GM10266 (cell line): ENCODE results near the gene TPST2.
A peak's percentile ranks its signal among the peaks of the same experiment; 100 is the strongest.
"Not testable (repeated sequence)": the region's sequence is repeated elsewhere in the genome, so short reads cannot be mapped to it uniquely, and the experiment has no call there.

ENCODE experiments used
- DNase-seq: peaks from one replicate; pipeline ENCODE4 v3.0.0; 2012; ENCODE audit errors: extremely low spot score
- TF ChIP-seq, protein P1 (sequence below): IDR thresholded peaks from 2 replicates; pipeline ENCODE4 v1.5.1; 2012; ENCODE audit warnings: mild to moderate bottlenecking, low read depth; ENCODE audit not compliant: control insufficient read depth, insufficient read depth; ENCODE audit errors: missing control alignments

TPST2 gene

DNA sequence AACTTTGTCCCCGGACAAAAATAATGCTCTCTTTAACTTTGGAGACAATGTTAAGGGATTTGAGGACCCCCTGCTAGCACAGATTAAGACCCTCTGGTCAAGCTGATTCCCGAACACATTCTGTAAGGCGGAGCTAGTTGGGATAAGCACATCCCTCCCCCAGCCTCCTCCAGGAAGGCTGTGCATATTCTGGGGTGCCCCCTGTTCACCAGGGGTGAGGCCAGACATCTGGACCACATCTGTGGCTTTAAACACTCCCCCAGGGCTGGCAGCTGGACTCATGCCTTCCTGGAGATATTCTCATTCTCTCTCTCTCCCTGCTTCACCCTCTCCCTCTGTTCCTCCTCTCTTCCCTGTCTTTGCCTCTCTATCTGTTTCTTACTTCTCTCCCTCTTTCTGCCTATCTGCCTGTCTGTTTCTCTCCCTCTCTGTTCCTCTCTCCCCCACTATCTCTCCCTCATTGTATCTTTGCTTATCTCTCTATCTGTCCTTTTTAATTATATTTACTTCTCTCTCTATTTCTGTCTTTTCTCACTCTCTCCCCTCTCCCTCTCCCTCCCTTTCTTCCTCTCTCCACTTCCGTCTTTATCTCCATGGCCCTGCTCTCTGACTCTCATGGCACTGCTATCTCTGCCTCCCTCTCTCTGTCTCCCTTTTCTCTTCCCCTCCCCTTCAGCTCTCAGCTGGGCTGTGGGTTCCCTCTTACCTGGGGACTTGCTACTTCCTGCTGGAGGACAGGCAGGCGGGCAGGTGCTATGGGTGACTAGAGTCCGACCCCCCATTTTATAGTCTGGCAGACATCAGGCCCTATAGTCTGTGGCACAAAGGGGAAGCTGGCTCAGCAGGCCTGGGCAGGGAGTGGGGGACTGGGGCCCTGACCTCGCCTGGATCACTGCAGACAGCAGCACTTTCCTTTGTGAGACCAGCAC lies 27.6 kb upstream of the TPST2 start, which contains the start of gene CRYBB1:
Gene CRYBB1, minus strand, starts transcription at position 757 of the 929 bp plus-strand sequence. CDS start 1,708 bp downstream, outside the sequence.
- no peak for DNase-seq
- TF ChIP-seq, protein P1, sequence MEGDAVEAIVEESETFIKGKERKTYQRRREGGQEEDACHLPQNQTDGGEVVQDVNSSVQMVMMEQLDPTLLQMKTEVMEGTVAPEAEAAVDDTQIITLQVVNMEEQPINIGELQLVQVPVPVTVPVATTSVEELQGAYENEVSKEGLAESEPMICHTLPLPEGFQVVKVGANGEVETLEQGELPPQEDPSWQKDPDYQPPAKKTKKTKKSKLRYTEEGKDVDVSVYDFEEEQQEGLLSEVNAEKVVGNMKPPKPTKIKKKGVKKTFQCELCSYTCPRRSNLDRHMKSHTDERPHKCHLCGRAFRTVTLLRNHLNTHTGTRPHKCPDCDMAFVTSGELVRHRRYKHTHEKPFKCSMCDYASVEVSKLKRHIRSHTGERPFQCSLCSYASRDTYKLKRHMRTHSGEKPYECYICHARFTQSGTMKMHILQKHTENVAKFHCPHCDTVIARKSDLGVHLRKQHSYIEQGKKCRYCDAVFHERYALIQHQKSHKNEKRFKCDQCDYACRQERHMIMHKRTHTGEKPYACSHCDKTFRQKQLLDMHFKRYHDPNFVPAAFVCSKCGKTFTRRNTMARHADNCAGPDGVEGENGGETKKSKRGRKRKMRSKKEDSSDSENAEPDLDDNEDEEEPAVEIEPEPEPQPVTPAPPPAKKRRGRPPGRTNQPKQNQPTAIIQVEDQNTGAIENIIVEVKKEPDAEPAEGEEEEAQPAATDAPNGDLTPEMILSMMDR: no peak

DNA sequence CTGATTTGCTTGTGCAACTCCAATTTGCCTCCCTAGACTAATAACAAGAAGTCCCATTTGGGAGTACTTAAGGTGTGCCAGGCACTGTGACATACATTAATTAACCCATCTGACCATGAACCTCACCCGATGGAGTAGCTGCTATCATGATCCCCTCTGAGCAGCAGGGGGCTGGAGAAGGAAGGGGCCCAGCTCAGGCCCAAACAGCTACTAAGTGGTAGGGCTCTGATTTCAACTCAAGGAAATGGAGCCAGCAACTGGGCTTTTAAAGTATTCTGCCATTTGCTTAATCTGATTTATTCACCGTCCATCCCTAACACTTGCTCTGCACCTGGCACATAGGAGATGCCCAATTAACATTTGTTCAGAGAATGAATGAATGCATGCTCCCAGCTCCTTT lies 26.7 kb upstream of the TPST2 start:
- TF ChIP-seq, protein P1: no peak
- DNase-seq: no peak

DNA sequence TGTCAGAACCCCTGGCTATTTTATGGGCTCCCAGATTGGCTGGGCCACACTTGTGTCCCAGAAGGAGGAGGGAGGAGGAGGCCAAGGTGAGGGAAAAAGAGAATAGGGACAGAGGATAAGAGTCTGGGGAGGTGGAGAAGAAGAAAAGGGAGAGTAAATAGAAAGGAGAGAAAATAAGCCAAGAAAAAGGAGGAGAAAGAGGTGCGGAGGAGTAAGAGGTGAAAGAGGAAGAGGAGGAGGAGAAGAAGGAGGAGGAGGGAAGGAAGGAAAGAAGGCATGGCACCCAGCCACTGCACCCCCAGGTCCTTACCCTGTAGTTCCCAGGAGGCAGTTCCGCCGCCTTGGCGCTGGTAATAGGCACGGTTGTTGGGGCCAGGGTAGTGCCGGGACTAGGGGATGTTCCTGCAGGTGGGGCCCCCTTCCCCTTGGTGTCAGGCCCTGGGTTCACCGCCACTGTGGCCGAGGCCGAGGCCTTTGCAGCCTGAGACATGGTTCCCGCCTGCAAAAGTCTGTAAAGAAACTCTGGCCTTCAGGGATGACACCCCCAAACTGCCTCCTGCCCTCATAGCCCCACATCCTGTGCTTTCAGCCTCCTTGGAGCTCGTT lies 26.0 kb upstream of the TPST2 start:
- DNase-seq: no peak
- TF ChIP-seq, protein P1: no peak

DNA sequence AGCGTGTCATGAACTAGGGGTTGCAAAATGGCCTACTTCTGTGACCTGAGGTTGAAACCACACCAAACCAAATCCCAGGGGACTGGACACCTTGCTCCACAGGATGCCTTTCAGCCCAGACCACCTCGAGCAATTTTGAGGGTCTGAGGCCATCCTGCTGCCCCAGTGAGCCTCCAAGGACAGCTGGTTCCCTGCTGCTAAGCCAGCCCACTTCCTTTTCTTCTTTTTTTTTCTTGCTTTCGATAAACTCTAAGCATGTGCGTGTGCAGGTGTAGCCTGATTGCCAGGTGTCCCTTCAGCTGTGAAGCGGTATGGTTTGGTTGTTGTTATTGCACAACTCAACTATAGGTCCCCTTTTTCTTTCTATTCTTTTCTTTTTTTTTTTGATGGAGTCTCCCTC lies 25.2 kb upstream of the TPST2 start:
- TF ChIP-seq, protein P1: no peak

DNA sequence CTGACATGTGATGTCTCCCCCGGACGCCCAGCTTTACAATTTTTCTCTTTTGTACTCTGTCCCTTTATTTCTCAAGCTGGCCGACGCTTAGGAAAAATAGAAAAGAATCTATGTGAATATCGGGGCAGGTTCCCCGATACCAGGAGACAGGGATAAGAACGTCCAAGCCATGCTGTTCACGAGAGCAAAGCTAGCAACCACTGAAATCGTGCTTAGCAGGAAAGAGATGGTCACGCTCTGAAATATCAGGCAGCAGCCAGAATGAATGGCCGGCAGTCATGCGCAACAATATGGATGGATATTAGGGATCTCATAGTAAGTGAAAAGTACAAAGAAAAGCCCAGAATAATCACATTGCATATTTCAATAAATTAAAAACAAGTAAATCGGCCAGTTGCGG lies 24.4 kb upstream of the TPST2 start:
- no peak for DNase-seq

More for the DNA sequence above, 25.2 kb upstream of the TPST2 start:
- peak; percentile 35 for DNase-seq

DNA sequence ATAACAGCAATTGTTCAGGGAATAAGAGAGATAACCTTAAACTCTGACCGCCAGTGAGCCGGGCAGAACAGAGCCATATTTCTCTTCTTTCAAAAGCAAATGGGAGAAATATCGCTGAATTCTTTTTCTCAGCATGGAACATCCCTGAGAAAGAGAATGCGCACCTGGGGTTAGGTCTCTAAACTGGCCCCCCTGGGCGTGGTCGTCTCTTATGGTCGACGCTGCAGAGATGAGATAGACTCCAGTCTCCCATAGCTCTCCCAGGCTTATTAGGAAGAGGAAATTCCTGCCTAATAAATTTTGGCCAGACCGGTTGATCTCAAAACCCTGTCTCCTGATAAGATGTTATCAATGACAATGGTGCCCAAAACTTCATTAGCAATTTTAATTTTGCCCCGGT lies 23.8 kb upstream of the TPST2 start:
- not testable (repeated sequence) for DNase-seq

More for the DNA sequence above, 24.4 kb upstream of the TPST2 start:
- TF ChIP-seq, protein P1: no peak

DNA sequence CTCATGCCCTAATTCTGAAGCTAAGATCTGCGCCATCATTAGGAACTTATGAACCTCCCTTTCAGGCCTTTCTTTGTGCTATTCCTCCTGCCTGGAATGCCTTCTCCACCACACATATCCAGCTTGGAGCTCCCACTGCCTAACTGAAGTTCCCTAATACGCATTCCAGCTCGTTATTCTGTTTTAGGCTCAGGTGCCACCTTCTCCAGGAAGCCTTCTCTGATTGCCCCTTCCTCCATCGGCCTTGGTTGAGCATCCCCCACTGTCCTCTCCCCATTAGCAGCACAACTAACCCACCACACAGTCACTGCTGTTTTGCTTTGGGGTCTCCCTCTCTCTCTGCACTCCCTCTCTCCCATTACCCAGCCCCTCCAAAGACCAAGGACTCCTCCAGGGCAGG lies 22.7 kb upstream of the TPST2 start:
- TF ChIP-seq, protein P1: no peak
- DNase-seq: no peak
